HG02623 (cell line): ENCODE results near the gene SLC37A1.

ENCODE experiments used
- ATAC-seq: cut with Tn5 transposase; IDR thresholded peaks from one replicate; pipeline ENCODE4 v1.9.1; 2021; ENCODE audit warnings: moderate library complexity; ENCODE audit not compliant: unreplicated experiment

SLC37A1 gene

GRCh38 chr21:42558846-42559245 lies 45.2 kb downstream of the SLC37A1 start:
- ATAC-seq = no peak

GRCh38 chr21:42559326-42559725 lies 45.7 kb downstream of the SLC37A1 start:
- ATAC-seq = no peak

- ATAC-seq = no peak
Measured at GRCh38 chr21:42560517-42561179, 47.0 kb downstream of the SLC37A1 start.

- no peak for ATAC-seq
Measured at GRCh38 chr21:42561762-42562650, 48.4 kb downstream of the SLC37A1 start.

DNA sequence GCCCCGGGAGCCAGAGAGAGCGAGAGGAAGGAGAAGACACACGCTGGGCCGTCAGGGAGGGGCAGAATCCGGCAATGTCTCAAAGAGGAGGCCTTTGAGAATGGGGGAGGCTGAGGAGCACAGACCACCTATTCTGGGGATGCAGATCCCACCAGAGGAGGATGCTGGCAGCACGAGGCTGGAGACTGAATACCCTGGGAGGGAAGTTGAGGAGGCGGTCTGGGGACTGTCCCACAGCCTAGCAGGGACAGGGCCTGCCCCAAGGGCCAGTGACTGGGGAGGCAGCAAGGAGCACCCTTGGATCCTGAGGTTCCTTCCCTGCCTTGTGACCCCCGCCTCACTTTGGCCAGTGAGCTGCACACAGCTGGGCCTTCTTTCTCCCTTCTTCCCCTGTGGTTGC lies 49.2 kb downstream of the SLC37A1 start:
- ATAC-seq = no peak

DNA sequence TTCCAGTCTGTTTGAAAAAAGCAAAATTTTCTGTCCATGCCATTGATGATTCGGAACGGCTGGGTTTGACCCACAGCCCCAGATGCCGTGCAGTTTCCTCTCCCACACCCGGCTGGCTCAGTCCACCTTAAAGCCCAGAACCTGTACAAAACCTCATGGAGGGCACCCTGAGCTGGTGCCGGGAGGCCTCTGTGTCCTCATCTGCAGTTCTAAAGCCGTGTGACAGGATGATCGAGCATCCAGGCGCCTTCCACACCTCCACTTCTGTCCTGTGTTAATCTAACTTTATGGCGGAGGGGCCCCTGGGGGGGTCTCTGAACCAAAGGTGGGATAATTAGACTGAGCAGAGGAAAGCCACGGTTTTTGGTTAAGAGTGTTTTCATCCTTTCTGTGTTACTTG lies 49.6 kb downstream of the SLC37A1 start:
- ATAC-seq = no peak

GRCh38 chr21:42563686-42564085 lies 50.0 kb downstream of the SLC37A1 start:
- no peak for ATAC-seq

GRCh38 chr21:42564561-42564971 lies 50.9 kb downstream of the SLC37A1 start:
- ATAC-seq = no peak

- no peak for ATAC-seq
Measured at GRCh38 chr21:42565206-42565810, 51.7 kb downstream of the SLC37A1 start.

DNA sequence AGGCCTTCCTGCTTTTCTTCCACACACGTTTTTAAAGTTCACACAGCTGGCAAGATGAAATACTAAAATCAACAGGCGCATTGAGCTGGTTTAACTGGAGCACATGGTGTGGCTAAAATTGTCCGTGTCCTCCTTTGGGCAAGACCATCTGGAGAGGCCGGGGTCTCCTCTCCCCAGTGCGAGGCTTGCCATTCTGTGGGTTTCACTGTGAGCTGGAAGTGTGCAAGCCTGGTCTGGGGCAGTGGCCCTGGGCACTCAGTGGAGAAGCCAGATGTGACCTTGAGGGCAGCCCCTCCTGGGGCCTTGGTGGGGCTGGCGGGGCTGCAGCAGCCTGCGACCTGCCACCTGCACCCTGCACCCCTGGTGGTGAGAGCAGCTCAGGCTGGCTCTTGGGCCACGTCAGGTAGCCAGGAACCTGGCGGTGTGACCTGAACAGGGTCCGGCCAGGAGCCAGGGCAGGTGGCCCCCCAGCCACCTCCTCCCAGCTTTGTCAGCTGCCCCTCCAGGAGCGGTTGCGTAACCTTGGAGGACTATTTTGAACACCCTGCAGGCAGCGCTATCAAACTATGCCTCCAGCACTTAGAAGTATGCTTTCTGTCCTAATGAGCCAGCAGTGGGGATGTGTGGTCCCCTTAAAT lies 52.4 kb downstream of the SLC37A1 start:
- no peak for ATAC-seq

DNA sequence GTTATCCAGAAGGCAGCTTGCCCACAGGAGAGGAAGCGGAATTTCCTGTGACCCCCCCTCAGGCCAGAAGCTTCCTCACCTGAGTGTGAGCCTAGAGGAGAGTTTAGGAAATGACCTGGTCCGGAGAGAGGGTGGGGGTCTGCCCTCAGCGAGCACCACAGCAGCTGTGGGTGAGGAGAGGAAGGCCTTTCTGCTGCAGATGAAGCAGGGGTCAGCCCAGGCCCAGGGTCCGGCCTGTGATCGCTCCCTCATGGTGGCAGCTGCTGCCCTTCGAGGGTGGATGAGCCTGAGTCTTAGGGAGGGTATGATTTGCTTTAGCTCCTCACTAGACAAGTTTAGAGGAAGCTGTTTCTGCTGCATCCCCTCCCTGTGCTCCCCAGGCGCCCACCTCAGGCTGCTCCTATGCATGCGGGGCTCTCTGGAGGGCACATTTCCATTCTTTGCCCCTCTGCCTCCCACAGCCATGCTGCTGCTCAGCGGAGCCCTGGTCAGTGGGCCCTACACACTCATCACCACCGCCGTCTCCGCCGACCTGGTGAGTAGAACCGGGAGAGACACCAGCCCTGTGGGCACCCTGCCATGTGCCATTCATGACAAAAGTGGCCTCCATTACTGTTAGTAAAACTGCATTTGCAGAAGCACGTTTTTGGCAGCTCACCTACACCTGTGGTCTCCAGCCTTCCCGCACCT lies 53.0 kb downstream of the SLC37A1 start:
- no peak for ATAC-seq

- no peak for ATAC-seq
Measured at GRCh38 chr21:42567214-42567555, 53.5 kb downstream of the SLC37A1 start.

- ATAC-seq = no peak
Measured at GRCh38 chr21:42567861-42568260, 54.2 kb downstream of the SLC37A1 start.

DNA sequence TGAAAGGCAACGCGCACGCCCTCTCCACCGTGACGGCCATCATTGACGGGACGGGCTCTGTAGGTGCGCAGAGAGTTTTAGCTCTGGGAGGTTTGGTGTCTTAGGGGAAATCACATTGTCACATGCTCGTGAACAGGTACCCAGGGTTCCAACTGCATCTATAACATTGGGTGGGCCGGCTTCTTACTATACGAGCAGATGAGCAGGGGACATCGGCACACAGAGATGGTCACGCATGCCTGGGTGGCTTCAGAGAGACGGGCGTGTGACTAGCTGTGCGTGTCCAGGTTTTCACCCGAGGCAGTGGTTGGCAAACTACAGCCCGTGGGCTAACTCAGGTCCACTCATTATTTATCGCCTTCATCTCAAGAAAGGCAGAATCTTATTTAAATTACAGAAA lies 54.7 kb downstream of the SLC37A1 start:
- ATAC-seq = no peak

GRCh38 chr21:42568866-42569731 lies 55.4 kb downstream of the SLC37A1 start:
- ATAC-seq = no peak

GRCh38 chr21:42569732-42570301 lies 56.2 kb downstream of the SLC37A1 start:
- ATAC-seq = no peak

GRCh38 chr21:42570362-42570761 lies 56.7 kb downstream of the SLC37A1 start:
- ATAC-seq = no peak

DNA sequence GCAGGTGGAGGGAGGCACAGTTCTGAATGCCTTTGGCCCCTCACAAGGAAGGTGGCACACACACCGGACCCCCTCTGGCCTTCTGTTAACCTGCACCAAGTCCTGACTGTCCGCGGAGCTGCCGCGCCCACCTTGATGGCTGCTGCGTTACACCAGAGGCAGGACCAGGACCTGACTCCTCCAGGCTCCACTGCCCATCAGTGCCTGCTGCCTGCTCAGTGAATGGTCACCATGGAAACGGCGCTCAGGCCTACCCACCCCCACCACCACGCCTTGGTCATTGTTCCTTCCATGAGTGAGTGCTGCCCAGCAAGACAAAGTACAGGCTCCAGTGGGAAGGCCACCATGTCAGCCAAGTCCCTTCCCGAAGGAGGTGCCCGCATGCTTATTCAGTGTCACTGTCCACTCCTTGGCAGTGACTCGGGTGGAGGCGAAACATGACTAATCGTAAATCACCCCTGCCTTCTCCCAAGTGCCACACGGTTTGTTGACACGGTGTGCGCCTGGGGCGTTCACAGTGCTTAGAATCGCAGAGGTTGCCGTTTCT lies 57.3 kb downstream of the SLC37A1 start:
- ATAC-seq = no peak

GRCh38 chr21:42571391-42572150 lies 57.9 kb downstream of the SLC37A1 start:
- ATAC-seq = no peak
